ENCODE results near the gene ASF1A. TPM values are rescaled to one million over a fixed set of nuclear protein-coding genes. Genes with fewer than 3 reads are reported as not detected.

ASF1A gene
- polyA plus RNA-seq, 1 of the 3 experiments (the other 2 are of a cell fraction), result 5.4 TPM

GRCh38 chr6:118873239-118873638 lies 20.7 kb upstream of the ASF1A start:
- ChIA-PET POLR2A (no interaction called here), CTCF (no interaction called here)
- H3K27me3 ChIP-seq (ENCODE audit: insufficient read depth), result no peaks in the 10 kb centered on the region
- no peak overlapping the region for H3K4me3 ChIP-seq (ENCODE audit: low read depth in 2 of 2, low read length in 1 of 2)
- no peak overlapping the region for H3K4me2 ChIP-seq
- no peak for TF ChIP-seq USF1 (IDR thresholded peaks at IDR 0.05; ENCODE audit: borderline replicate concordance, low read depth)
- no peak for TF ChIP-seq NRF1 (IDR thresholded peaks at IDR 0.05; ENCODE audit: low read depth, low read length)
- TF ChIP-seq USF2 (IDR thresholded peaks at IDR 0.05; ENCODE audit: borderline replicate concordance, low read depth, low read length), result no peak
- TF ChIP-seq RCOR1 (IDR thresholded peaks at IDR 0.05; ENCODE audit: low read length), result no peak
- TF ChIP-seq RAD21 (IDR thresholded peaks at IDR 0.05; ENCODE audit: low read length), result no peak
- no peak for TF ChIP-seq JUND (IDR thresholded peaks at IDR 0.05)
- TF ChIP-seq GABPA (IDR thresholded peaks at IDR 0.05; ENCODE audit: low read depth), result no peak
- no peak for TF ChIP-seq MXI1 (IDR thresholded peaks at IDR 0.05; ENCODE audit: low read depth, low read length)
- no peak for TF ChIP-seq EZH2phosphoT487 (IDR thresholded peaks at IDR 0.05; ENCODE audit: borderline replicate concordance, low read depth)
- TF ChIP-seq IRF3 (IDR thresholded peaks at IDR 0.05; ENCODE audit: low read depth, low read length), result no peak
- no peak for TF ChIP-seq EP300 (IDR thresholded peaks at IDR 0.05; ENCODE audit: borderline replicate concordance in 1 of 2, low read depth in 1 of 2, low read length in 1 of 2)
- no peak for TF ChIP-seq YY1 (IDR thresholded peaks at IDR 0.05; ENCODE audit: low read depth)
- TF ChIP-seq NFIC (IDR thresholded peaks at IDR 0.05; ENCODE audit: borderline replicate concordance), result no peak
- no peak overlapping the region for H3K9ac ChIP-seq
- no peak overlapping the region for H3K27ac ChIP-seq (ENCODE audit: low read depth in 2 of 2, low read length in 1 of 2)
- no peaks in the 10 kb centered on the region for H3K36me3 ChIP-seq (replicated peaks in 1 of 2; ENCODE audit: control insufficient read depth in 1 of 2, insufficient read depth in 2 of 2, low read length in 1 of 2)
- no peaks in the 10 kb centered on the region; the same call in 1 of the 2 replicates for H3K9me2 ChIP-seq
- no peaks in the 10 kb centered on the region for H3F3A ChIP-seq (replicated peaks; ENCODE audit: insufficient read depth)
- no peak overlapping the region for H2AFZ ChIP-seq (ENCODE audit: low read depth)
- WGBS (ENCODE audit: low lambda C conversion rate), result 94% methylated on average over 2 of the region's 2 CpGs
- H4K20me1 ChIP-seq (ENCODE audit: insufficient read depth), result no peaks in the 10 kb centered on the region
- no peak for DNase-seq
- H3K79me2 ChIP-seq (ENCODE audit: insufficient read depth), result peaks cover 27% of the 10 kb centered on the region; the same call in 1 of the 2 replicates
- H3K4me1 ChIP-seq (ENCODE audit: control insufficient read depth in 1 of 2, insufficient read depth in 2 of 2, low read depth in 1 of 2, low read length in 1 of 2), result peaks cover 0 to 4% of the 10 kb centered on the region in 2 experiments; a peak in 1 of 4 replicates
- H3K9me3 ChIP-seq, result no peaks in the 10 kb centered on the region

GRCh38 chr6:118875672-118876071 lies 18.3 kb upstream of the ASF1A start:
- no peaks in the 10 kb centered on the region for H3K9me3 ChIP-seq
- H3K27me3 ChIP-seq (ENCODE audit: insufficient read depth), result no peaks in the 10 kb centered on the region
- ChIA-PET POLR2A (no interaction called here), CTCF (interaction anchor here (1.2 kb wide), 1 partner anchor 20 kb away, joined by 4 read pairs; no protein-coding TSS in a partner anchor)
- H3K4me3 ChIP-seq (ENCODE audit: low read depth in 2 of 2, low read length in 1 of 2), result no peak overlapping the region
- H3K9ac ChIP-seq, result no peak overlapping the region
- H3K79me2 ChIP-seq (ENCODE audit: insufficient read depth), result peaks cover 10% of the 10 kb centered on the region; the same call in 1 of the 2 replicates
- no peak overlapping the region for H3K27ac ChIP-seq (ENCODE audit: low read depth in 2 of 2, low read length in 1 of 2)
- H3K9me2 ChIP-seq, result no peaks in the 10 kb centered on the region; the same call in 1 of the 2 replicates
- no peaks in the 10 kb centered on the region for H3F3A ChIP-seq (replicated peaks; ENCODE audit: insufficient read depth)
- H3K4me2 ChIP-seq, result no peak overlapping the region
- no peaks in the 10 kb centered on the region for H4K20me1 ChIP-seq (ENCODE audit: insufficient read depth)
- no peaks in the 10 kb centered on the region for H3K36me3 ChIP-seq (replicated peaks in 1 of 2; ENCODE audit: control insufficient read depth in 1 of 2, insufficient read depth in 2 of 2, low read length in 1 of 2)
- H2AFZ ChIP-seq (ENCODE audit: low read depth), result no peak overlapping the region
- TF ChIP-seq JUND (IDR thresholded peaks at IDR 0.05) (no peak), GATA2 (CRISPR knock-in tag; IDR thresholded peaks at IDR 0.05) (no peak), ELF1 (IDR thresholded peaks at IDR 0.05) (no peak), EZH2phosphoT487 (IDR thresholded peaks at IDR 0.05; ENCODE audit: borderline replicate concordance, low read depth) (no peak), FOSL2 (IDR thresholded peaks at IDR 0.05; ENCODE audit: borderline replicate concordance, low read depth) (no peak), NRF1 (IDR thresholded peaks at IDR 0.05; ENCODE audit: low read depth, low read length) (no peak)
- WGBS (ENCODE audit: low lambda C conversion rate), result 92% methylated on average over 2 of the region's 2 CpGs
- no peak for DNase-seq
- peaks cover 0 to 4% of the 10 kb centered on the region in 2 experiments; a peak in 1 of 4 replicates for H3K4me1 ChIP-seq (ENCODE audit: control insufficient read depth in 1 of 2, insufficient read depth in 2 of 2, low read depth in 1 of 2, low read length in 1 of 2)
